ENCODE measurements around the gene RNF144B.

DNA sequence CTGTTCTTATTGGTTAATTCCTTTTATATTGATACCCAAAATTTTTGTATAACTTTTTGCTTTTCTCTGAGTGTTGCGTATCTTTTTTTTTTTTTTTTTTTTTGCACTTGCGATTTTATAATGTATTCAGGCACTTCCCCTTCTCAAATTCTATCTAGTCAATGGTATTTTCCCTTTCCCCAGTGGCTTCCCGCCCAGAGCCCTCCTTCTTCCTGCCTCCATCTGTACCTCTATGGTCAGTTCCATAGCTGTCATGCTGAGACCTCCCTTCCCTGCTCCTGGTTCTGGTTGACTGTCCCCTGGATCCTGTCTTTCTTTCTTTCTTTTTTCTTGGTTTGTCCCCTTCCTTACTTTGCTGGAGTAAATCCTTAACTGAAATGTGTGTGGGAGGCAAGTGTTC lies 94.7 kb downstream of the RNF144B start:
- no peak for TF ChIP-seq POLR2A (IDR thresholded peaks at IDR 0.05)
- TF ChIP-seq, protein P1, sequence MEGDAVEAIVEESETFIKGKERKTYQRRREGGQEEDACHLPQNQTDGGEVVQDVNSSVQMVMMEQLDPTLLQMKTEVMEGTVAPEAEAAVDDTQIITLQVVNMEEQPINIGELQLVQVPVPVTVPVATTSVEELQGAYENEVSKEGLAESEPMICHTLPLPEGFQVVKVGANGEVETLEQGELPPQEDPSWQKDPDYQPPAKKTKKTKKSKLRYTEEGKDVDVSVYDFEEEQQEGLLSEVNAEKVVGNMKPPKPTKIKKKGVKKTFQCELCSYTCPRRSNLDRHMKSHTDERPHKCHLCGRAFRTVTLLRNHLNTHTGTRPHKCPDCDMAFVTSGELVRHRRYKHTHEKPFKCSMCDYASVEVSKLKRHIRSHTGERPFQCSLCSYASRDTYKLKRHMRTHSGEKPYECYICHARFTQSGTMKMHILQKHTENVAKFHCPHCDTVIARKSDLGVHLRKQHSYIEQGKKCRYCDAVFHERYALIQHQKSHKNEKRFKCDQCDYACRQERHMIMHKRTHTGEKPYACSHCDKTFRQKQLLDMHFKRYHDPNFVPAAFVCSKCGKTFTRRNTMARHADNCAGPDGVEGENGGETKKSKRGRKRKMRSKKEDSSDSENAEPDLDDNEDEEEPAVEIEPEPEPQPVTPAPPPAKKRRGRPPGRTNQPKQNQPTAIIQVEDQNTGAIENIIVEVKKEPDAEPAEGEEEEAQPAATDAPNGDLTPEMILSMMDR (IDR thresholded peaks at IDR 0.05): no peak
